GM18511 (cell line): ENCODE results near the gene CMA1.
"Not testable (repeated sequence)": the region's sequence is repeated elsewhere in the genome, so short reads cannot be mapped to it uniquely, and the experiment has no call there.

Experiments
- ATAC-seq: cut with Tn5 transposase; IDR thresholded peaks from one replicate; pipeline ENCODE4 v1.9.1; 2021; ENCODE audit warnings: mild to moderate bottlenecking, moderate library complexity; ENCODE audit not compliant: unreplicated experiment

The CMA1 gene

GRCh38 chr14:24508155-24508840, at the start of gene CMA1:
CMA1 (minus strand) TSS chr14:24508265; CDS start chr14:24508235, 30 bp downstream.
- ATAC-seq, result peak; percentile 59

- no peak for ATAC-seq
Observed at GRCh38 chr14:24556756-24557155, 48.7 kb upstream of the CMA1 start.

GRCh38 chr14:24549064-24549463, 41.0 kb upstream of the CMA1 start:
- ATAC-seq, result not testable (repeated sequence)

GRCh38 chr14:24542346-24542936, 34.4 kb upstream of the CMA1 start:
- ATAC-seq, result no peak

- no peak for ATAC-seq
Observed at GRCh38 chr14:24535737-24536136, 27.7 kb upstream of the CMA1 start.

- ATAC-seq, result no peak
Observed at GRCh38 chr14:24534286-24534685, 26.2 kb upstream of the CMA1 start.

GRCh38 chr14:24525877-24526620, 18.0 kb upstream of the CMA1 start:
- not testable (repeated sequence) for ATAC-seq

GRCh38 chr14:24518851-24519250, 10.8 kb upstream of the CMA1 start:
- ATAC-seq, result no peak

- no peak for ATAC-seq
Observed at GRCh38 chr14:24514209-24514608, 6.1 kb upstream of the CMA1 start.

- ATAC-seq, result no peak
Observed at GRCh38 chr14:24513009-24513408, 4.9 kb upstream of the CMA1 start.

- ATAC-seq, result no peak
Observed at GRCh38 chr14:24506443-24506842, 1.6 kb downstream of the CMA1 start.

GRCh38 chr14:24504425-24504950, 3.6 kb downstream of the CMA1 start:
- ATAC-seq, result no peak

GRCh38 chr14:24491586-24492408, 16.3 kb downstream of the CMA1 start:
- ATAC-seq, result not testable (repeated sequence)

GRCh38 chr14:24483604-24484252, 24.3 kb downstream of the CMA1 start:
- no peak for ATAC-seq

- ATAC-seq, result not testable (repeated sequence)
Observed at GRCh38 chr14:24482699-24483303, 25.3 kb downstream of the CMA1 start.

GRCh38 chr14:24481622-24482324, 26.3 kb downstream of the CMA1 start:
- peak; percentile 83 for ATAC-seq

GRCh38 chr14:24479999-24480398, 28.1 kb downstream of the CMA1 start:
- not testable (repeated sequence) for ATAC-seq

- ATAC-seq, result no peak
Observed at GRCh38 chr14:24475261-24475660, 32.8 kb downstream of the CMA1 start.

GRCh38 chr14:24473211-24473610, 34.9 kb downstream of the CMA1 start:
- ATAC-seq, result no peak
